GM20000 (cell line): ENCODE results near the gene RANBP3.
"Not testable (repeated sequence)": the region's sequence is repeated elsewhere in the genome, so short reads cannot be mapped to it uniquely, and the experiment has no call there.

Source experiments
- DNase-seq: peaks from one replicate; pipeline ENCODE4 v3.0.0; 2012; ENCODE audit warnings: low spot score
- TF ChIP-seq, protein P1 (sequence below): IDR thresholded peaks from 2 replicates; pipeline ENCODE4 v1.5.1; 2012; ENCODE audit warnings: mild to moderate bottlenecking, control low read depth; ENCODE audit errors: extremely low read depth, missing control alignments

The RANBP3 gene

DNA sequence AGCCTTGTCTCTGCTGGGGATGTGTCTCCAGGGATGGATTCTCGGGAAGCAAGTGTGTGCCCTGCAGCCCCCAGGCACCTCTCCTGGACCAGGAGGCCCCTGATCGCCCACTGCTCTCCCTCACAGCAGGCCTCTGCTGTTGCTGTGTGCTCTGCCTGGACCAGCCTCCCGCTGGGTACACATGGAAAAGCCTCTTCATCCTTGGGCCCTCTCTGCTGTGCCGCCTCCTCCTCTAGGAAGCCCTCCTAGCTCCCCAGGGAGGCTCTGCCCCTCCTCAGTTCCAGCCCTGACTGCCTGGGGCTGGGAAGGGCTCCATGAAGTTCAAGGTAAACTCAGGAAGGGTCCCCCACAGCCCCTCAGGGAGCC lies 86.4 kb downstream of the RANBP3 start:
- TF ChIP-seq, protein P1, sequence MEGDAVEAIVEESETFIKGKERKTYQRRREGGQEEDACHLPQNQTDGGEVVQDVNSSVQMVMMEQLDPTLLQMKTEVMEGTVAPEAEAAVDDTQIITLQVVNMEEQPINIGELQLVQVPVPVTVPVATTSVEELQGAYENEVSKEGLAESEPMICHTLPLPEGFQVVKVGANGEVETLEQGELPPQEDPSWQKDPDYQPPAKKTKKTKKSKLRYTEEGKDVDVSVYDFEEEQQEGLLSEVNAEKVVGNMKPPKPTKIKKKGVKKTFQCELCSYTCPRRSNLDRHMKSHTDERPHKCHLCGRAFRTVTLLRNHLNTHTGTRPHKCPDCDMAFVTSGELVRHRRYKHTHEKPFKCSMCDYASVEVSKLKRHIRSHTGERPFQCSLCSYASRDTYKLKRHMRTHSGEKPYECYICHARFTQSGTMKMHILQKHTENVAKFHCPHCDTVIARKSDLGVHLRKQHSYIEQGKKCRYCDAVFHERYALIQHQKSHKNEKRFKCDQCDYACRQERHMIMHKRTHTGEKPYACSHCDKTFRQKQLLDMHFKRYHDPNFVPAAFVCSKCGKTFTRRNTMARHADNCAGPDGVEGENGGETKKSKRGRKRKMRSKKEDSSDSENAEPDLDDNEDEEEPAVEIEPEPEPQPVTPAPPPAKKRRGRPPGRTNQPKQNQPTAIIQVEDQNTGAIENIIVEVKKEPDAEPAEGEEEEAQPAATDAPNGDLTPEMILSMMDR, result no peak
- no peak for DNase-seq

DNA sequence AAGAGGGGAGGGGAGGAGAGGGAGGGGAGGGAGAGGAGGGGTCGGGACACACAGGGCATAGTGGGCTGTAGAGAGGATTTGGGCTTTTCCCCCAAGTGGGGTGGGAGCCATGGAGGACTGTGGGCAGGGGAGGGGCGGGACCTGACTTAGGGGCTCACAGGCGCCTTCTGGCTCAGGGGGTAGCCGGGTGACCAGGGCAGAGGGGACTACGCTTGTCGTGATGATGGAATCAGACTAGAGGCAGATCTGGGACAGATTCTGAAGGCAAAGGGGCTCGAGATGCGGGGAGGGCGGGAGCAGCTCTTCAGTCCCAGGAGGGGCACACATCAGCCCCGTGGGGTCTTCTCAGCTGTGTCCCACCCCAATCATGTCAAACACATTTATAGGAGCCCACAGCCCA lies 87.8 kb downstream of the RANBP3 start:
- no peak for DNase-seq
- TF ChIP-seq, protein P1, result no peak

DNA sequence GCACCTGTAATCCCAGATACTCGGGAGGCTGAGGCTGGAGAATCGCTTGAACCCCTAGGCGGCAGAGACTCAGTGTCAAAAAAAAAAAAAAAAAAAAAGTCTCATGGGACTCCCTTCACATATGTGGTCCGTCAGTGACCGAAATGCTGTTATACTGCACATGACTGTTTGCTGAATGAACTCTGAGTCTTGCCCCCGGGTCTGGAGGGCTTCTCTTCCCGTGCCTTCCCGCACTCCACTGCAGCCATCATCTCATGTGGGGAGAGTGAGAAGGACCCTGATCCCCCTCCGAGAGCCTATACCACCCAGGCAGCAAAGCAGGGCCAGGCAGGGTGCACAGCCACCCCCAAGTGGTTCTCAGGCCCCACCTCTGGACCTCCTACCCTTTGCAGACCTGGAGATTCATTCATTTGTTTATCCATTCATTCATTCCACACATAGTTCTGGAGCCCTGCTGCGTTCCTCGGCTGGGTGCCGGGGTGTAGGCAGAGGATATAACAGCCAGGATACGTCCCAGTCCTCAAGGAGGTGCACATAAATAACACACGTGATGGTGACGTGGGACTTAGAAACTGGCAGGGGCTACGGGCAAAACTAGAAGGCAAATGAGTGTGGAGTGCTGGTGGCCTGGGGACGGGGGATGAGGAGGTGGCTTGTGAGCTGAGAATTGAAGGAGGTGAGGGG lies 88.5 kb downstream of the RANBP3 start:
- DNase-seq, result no peak

DNA sequence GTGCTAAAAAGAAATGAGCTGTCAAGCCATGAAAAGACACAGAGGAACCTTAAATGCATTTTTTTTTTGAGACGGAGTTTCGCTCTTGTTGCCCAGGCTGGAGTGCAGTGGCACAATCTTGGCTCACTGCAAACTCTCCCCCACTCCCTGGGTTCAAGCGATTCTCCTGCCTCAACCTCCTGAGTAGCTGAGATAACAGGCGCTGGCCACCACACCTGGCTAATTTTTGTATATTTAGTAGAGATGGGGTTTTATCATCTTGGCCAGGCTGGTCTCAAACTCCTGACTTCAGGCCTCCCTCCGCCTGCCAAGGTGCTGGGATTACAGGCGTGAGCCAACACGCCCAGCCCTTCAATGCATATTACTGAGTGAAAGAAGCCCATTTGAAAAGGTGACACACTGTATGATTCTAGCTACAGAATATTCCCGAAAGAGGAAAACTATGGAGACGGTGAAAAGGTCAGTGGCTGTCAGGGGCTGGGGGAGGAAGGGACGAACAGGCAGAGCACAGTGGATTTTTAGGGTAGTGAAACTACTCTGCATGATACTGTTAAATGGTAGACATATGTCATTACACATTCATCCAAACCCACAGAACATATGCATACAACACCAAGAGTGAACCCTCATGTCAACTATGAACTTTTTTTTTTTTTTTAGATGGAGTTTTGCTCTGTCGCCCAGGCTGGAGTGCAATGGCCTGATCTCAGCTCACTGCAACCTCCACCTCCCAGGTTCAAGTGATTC lies 93.7 kb downstream of the RANBP3 start:
- DNase-seq, result not testable (repeated sequence)

More for the DNA sequence above, 88.5 kb downstream of the RANBP3 start:
- TF ChIP-seq, protein P1, result no peak

DNA sequence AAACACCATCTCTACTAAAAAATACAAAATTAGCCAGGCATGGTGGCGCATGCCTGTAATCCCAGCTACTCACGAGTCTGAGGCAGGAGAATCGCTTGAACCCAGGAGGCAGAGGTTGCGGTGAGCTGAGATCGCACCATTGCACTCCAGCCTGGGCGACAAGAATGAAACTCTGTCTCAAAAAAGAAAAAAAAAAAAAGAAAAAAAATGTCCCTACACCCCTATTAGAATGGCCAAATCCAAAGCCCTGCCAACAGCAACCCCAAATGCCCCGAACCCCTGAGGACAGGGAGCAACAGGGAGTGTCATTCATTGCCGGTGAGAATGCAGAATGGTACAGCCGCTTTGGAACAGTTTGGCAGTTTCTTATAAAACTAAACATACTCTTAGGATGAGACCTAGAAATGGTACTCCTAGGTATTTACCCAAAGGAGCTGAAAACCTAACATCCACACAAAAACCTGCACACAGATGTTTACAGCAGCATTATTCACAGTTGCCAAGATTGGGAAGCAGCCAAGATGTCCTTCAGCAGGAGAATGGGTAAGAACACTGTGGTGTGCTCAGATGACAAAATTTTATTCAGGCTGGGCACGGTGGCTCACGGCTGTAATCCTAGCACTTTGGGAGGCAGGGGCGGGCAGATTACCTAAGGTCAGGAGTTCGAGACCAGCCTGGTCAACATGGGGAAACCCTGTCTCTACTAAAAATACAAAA lies 94.6 kb downstream of the RANBP3 start:
- not testable (repeated sequence) for DNase-seq

DNA sequence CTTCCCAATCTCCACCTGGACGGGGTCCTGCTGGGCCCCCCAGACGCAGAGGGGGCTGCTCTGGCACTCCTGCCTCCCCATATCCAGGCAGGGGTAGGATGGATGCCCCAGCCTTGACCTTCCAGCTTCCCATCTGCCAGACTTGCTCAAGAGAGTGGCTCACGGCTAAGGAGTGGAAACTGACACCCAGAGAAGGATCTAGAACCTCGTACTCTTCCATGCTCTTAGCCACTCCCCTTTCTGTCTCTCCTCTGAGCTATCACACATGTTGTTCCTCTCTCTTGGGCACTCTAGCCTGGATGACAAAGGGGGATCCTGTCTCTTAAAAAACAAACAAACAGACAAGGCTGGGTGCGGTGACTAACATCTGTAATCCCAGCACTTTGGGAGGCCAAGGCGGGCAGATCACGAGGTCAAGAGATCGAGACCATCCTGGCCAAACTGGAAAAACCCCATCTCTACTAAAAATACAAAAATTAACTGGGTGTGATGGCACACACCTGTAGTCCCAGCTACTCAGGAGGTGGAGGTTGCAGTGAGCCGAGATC lies 95.4 kb downstream of the RANBP3 start:
- TF ChIP-seq, protein P1, result no peak
- no peak for DNase-seq

DNA sequence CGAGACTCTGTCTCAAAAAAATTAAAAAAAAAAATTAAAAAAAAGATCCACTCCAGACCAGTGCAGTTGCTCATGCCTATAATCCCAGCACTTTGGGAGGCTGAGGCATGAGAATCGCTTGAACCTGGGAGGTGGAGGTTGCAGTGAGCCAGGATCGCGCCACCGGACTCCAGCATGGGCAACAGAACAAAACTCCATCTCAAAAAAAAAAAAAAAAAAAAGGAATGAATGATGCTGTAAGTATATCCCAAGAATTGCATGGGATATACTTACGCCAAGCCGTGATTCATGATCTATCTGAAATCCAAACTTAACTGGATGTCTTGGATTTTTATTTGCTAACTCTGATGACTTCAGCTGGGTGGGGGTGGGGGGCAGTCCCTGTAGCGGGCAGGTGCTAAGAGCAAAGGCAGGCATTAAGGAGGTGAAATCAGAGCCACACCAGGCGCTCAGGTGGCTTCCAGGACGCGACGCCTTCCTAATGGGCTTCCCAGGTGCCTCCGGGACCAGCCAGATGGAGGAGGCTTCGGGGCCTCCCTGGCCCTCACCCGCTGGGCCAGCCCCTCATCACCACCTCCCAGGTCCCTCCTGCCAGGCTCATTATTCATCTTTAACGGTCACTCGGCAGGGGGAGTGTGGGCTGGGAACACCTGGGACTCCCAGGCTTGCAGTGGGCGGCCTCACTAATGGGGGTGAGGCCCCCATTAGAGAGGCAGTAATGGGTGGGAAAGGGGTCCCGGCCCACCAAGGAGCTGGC lies 96.2 kb downstream of the RANBP3 start:
- DNase-seq, result no peak
- TF ChIP-seq, protein P1, result no peak
